Fibroblast of lung (primary cell): ENCODE data around the gene CCDC158. TPM values are rescaled to one million over a fixed set of nuclear protein-coding genes. Genes with fewer than 3 reads are reported as not detected.

Experiments used
- DNase-seq, 2 donors: peaks; one replicate each; pipeline versions ENCODE4 v3.0.0 to v3.0.0-alpha.2; 2010; ENCODE audit warnings: low read depth in 2 of 2
- H2AFZ ChIP-seq: 2 replicates; pipeline ENCODE4 v1.5.1; 2012; ENCODE audit warnings: low read length, control low read depth, inconsistent platforms
- H3K27ac ChIP-seq: 2 replicates; pipeline ENCODE4 v1.5.1; 2011; ENCODE audit warnings: low read length, control low read depth; ENCODE audit not compliant: insufficient read depth
- H3K27me3 ChIP-seq: 2 replicates; pipeline ENCODE4 v1.5.1; 2011; ENCODE audit warnings: mild to moderate bottlenecking, low read length; ENCODE audit not compliant: control insufficient read depth, insufficient read depth
- H3K36me3 ChIP-seq: 2 replicates; pipeline ENCODE4 v1.5.1; 2011; ENCODE audit warnings: low read length; ENCODE audit not compliant: control insufficient read depth, insufficient read depth
- H3K4me1 ChIP-seq: 2 replicates; pipeline ENCODE4 v1.5.1; 2011; ENCODE audit warnings: low read length; ENCODE audit not compliant: control insufficient read depth, insufficient read depth; ENCODE audit errors: extremely low read depth
- H3K4me2 ChIP-seq: 2 replicates; pipeline ENCODE4 v1.5.1; 2011; ENCODE audit warnings: low read length, control low read depth; ENCODE audit not compliant: insufficient read depth; ENCODE audit errors: extremely low read depth
- H3K4me3 ChIP-seq, 4 experiments: fragments of 200-600 bp in 1 of 4; sonication (generic) in 1 of 4; replicated peaks in 1 of 4; 2 replicates each; pipeline ENCODE4 v1.5.1; 2011 to 2016; ENCODE audit warnings: low read length in 4 of 4, low read depth in 3 of 4, mild to moderate bottlenecking in 3 of 4, control low read depth in 2 of 4, inconsistent platforms in 1 of 4, mixed read lengths in 1 of 4; ENCODE audit not compliant: insufficient read depth in 1 of 4; ENCODE audit errors: control extremely low read depth in 1 of 4
- H3K79me2 ChIP-seq: 2 replicates; pipeline ENCODE4 v1.5.1; 2012; ENCODE audit warnings: mild to moderate bottlenecking, low read length, inconsistent platforms; ENCODE audit not compliant: control insufficient read depth, insufficient read depth
- H3K9ac ChIP-seq: 2 replicates; pipeline ENCODE4 v1.5.1; 2011; ENCODE audit warnings: mild to moderate bottlenecking, low read length, control low read depth; ENCODE audit not compliant: insufficient read depth
- H3K9me3 ChIP-seq: 2 replicates; pipeline ENCODE4 v1.5.1; 2012; ENCODE audit warnings: low read depth, low read length; ENCODE audit not compliant: control insufficient read depth, insufficient read depth
- H4K20me1 ChIP-seq: 2 replicates; pipeline ENCODE4 v1.5.1; 2011; ENCODE audit warnings: low read length; ENCODE audit not compliant: control insufficient read depth, insufficient read depth; ENCODE audit errors: extremely low read depth
- CTCF ChIP-seq, 2 donors: IDR thresholded peaks in 1 of 2; conservative IDR thresholded peaks in 1 of 2; 1 replicate in 1 of 2; 2 replicates in 1 of 2; pipeline ENCODE4 v1.5.1; 2011 to 2012; ENCODE audit warnings: low read length in 2 of 2, control low read depth in 1 of 2, inconsistent platforms in 1 of 2, low read depth in 1 of 2, mild to moderate bottlenecking in 1 of 2
- EZH2 ChIP-seq: IDR thresholded peaks from 2 replicates; pipeline ENCODE4 v1.5.1; 2012; ENCODE audit warnings: low read length, control low read depth, mild to moderate bottlenecking; ENCODE audit errors: missing control alignments
- polyA plus RNA-seq, 2 donors: library from polyadenylated mRNA; depleted of rRNA in 1 of 2; stranded (reverse) in 1 of 2; unstranded in 1 of 2; fragments of >200 nt; gene quantifications; 2 replicates each; pipeline ENCODE4 v1.2.1, GENCODE V29; 2011 to 2012; ENCODE audit warnings: missing spikeins in 1 of 2
- total RNA-seq: library from RNA; depleted of rRNA; stranded (reverse); fragments of >200 nt; gene quantifications from 2 replicates; pipeline ENCODE4 v1.2.1, GENCODE V29; 2014

The CCDC158 gene
- total and polyA plus RNA-seq, 2 donors (not counting 1 experiment from before 2014, with no cell fraction given), result 0.15 to 1.5 TPM

GRCh38 chr4:76448211-76448610, 27.3 kb upstream of the CCDC158 start:
- no peak overlapping the region for H3K4me3 ChIP-seq
- TF ChIP-seq EZH2 (no peak), CTCF (conservative IDR thresholded peaks at IDR 0.05 in 1 of 2, IDR thresholded peaks at IDR 0.05 in 1 of 2; ENCODE audit: low read depth in 1 of 2, low read length in 2 of 2) (no peak)
- H3K36me3 ChIP-seq, result no peaks in the 10 kb centered on the region

GRCh38 chr4:76447393-76447851, 26.5 kb upstream of the CCDC158 start:
- DNase-seq, result peak; percentile 13 to 90

More at GRCh38 chr4:76448211-76448610, 27.3 kb upstream of the CCDC158 start:
- H3K4me1 ChIP-seq, result no peaks in the 10 kb centered on the region
- no peaks in the 10 kb centered on the region for H4K20me1 ChIP-seq
- H3K27me3 ChIP-seq, result no peaks in the 10 kb centered on the region
- H3K4me2 ChIP-seq, result no peak overlapping the region
- H3K9ac ChIP-seq, result no peak overlapping the region
- no peaks in the 10 kb centered on the region for H3K79me2 ChIP-seq
- no peak overlapping the region for H2AFZ ChIP-seq
- H3K27ac ChIP-seq, result no peak overlapping the region
- no peak for DNase-seq
- H3K9me3 ChIP-seq, result no peaks in the 10 kb centered on the region

GRCh38 chr4:76445911-76446310, 25.0 kb upstream of the CCDC158 start:
- H3K4me3 ChIP-seq, result no peak overlapping the region

More at GRCh38 chr4:76447393-76447851, 26.5 kb upstream of the CCDC158 start:
- Histone ChIP-seq H3K4me1 (no peaks in the 10 kb centered on the region), H4K20me1 (no peaks in the 10 kb centered on the region), H3K27ac (no peak overlapping the region), H3K9ac (no peak overlapping the region), H3K27me3 (no peaks in the 10 kb centered on the region), H3K4me3 (no peak overlapping the region), H3K9me3 (no peaks in the 10 kb centered on the region), H3K36me3 (no peaks in the 10 kb centered on the region), H3K79me2 (no peaks in the 10 kb centered on the region), H2AFZ (no peak overlapping the region), H3K4me2 (no peak overlapping the region)
- no peak for TF ChIP-seq EZH2
- TF ChIP-seq CTCF (conservative IDR thresholded peaks at IDR 0.05 in 1 of 2, IDR thresholded peaks at IDR 0.05 in 1 of 2; ENCODE audit: low read depth in 1 of 2, low read length in 2 of 2), result no peak

More at GRCh38 chr4:76445911-76446310, 25.0 kb upstream of the CCDC158 start:
- no peak overlapping the region for H3K4me2 ChIP-seq
- no peak for DNase-seq
- no peaks in the 10 kb centered on the region for H3K4me1 ChIP-seq
- H3K36me3 ChIP-seq, result no peaks in the 10 kb centered on the region
- H3K27me3 ChIP-seq, result no peaks in the 10 kb centered on the region
- no peak for TF ChIP-seq EZH2
- TF ChIP-seq CTCF (conservative IDR thresholded peaks at IDR 0.05 in 1 of 2, IDR thresholded peaks at IDR 0.05 in 1 of 2; ENCODE audit: low read depth in 1 of 2, low read length in 2 of 2), result no peak
- no peaks in the 10 kb centered on the region for H4K20me1 ChIP-seq
- no peak overlapping the region for H3K27ac ChIP-seq
- H3K79me2 ChIP-seq, result no peaks in the 10 kb centered on the region
- no peaks in the 10 kb centered on the region for H3K9me3 ChIP-seq
- H2AFZ ChIP-seq, result no peak overlapping the region
- H3K9ac ChIP-seq, result no peak overlapping the region
